HG03108 (cell line): Measurements from ENCODE around the gene CLIC4.
"Not testable (repeated sequence)": the region's sequence is repeated elsewhere in the genome, so short reads cannot be mapped to it uniquely, and the experiment has no call there.

Source experiments
- ATAC-seq: cut with Tn5 transposase; IDR thresholded peaks from one replicate; pipeline ENCODE4 v1.9.1; 2021; ENCODE audit warnings: moderate library complexity; ENCODE audit not compliant: unreplicated experiment

The CLIC4 gene

GRCh38 chr1:24872061-24872850 is 127.0 kb downstream of the CLIC4 start:
- ATAC-seq, result no peak

GRCh38 chr1:24873148-24873547 is 127.9 kb downstream of the CLIC4 start:
- no peak for ATAC-seq

GRCh38 chr1:24874056-24874455 is 128.8 kb downstream of the CLIC4 start:
- no peak for ATAC-seq

DNA sequence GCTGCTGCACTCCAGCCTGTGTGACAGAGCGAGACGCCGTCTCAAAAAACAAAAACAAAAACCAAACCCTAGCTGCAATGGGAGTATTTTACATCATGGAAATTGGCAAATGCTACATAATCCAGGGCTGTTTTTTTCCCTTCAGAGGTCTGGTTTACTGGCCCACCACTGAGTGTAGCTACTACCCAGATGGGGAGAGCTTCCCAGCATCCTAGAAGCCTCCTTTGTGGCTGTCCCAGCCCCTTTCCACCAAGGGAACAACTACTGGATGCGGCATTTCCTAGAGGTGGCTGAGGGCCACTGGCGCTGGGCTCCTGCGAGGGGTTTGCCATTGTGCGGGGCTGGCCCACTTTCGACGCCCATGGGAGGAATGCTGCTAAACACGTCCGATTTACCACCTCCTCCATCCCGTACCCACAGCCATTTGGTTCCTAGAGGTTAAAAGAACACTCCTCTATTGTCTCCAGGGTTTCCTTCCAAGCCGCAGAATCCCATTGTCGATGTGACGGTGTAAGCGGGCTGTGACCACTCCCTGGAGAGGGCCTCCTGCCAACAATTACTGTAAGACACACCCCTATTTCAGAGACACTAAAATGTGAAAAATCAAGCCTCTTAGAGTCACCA is 129.5 kb downstream of the CLIC4 start:
- no peak for ATAC-seq

DNA sequence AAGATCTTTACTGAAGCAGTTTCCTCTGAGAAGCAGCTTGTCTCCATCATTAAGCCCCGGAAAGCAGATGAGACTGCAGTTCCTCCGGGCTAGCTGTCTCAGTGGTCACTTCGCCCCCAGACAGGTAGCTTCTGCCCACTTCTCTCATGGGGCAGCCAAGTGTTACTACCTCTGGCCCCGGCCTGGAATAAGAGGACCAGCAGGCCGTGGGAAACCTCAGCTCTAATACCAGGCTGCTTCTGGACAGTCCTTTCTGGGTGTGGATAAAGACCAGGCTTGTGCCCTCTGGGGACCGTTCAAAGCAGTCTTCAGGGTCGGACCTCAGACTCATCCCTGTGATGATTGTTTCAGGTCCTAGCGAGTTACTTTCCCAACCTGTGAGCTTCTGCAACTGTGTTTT is 130.0 kb downstream of the CLIC4 start:
- no peak for ATAC-seq

DNA sequence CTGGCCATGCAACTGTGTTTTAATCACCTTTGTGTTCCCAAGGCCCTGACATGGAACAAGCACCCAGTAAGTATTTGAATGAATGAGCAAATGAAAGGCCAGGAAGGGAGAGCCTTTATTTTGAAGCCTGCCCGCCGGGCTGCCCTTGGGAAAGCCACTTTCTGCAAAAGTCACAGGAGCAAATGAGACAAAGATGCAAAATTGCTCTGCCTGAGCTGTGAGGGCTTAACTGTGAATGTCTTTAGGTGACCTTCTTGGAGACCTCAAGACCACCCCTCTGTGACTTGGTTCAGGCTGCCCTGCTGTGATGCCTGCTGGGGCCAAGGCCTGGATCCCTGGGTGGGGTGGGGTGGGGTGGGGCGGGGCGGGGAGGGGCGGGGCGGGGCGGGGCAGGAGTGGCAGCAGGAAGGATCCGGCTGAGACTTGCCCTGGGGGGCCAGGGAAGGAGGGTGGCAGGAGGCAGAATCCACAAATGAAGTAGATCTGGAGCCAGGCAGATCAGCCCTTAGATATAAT is 130.8 kb downstream of the CLIC4 start:
- ATAC-seq, result no peak

GRCh38 chr1:24878045-24878444 is 132.8 kb downstream of the CLIC4 start:
- ATAC-seq, result no peak

DNA sequence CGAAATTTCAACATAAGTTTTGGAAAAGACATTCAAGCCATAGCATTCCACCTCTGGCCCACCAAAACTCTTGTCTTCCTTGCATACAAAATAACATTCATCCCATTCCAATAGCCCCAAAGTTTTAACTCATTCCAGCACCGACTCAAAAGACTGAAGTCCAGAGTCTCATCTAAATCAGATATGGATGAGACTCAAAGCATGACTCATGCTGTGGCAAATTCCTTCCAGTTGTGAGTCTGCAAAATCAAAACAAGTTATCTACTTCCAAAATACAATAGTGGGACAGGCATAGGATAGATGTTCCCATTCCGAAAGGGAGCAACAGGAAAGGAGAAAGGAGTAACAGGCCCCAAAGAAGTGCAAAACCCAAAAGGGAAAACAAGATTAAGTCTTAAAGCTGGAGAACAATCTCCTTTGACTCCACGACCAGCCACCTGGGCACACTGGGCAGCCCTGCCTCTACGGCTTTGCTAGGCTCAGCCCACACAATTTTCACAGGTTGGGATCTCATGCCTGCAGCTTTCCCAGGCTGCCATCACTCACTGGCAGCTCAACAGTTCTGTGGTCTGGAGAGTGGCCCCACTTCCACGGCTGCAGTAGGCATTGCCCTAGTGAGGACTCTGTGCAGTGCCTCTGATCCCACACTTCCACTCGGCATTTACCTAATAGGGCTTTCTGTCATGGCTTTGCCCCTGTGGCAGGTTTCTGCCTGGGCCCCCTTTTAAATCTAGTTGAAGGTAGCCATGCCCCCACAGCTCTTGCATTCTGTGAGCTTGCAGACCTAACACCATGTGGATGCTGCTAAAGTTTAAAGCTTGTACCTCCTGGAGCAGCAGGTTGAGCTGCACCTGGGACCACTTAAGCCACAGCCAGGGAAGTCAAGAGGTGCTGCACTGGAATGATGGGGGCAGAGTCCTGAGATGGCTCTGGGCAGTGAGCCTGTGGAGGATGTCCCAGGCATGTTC is 133.8 kb downstream of the CLIC4 start:
- ATAC-seq, result no peak

DNA sequence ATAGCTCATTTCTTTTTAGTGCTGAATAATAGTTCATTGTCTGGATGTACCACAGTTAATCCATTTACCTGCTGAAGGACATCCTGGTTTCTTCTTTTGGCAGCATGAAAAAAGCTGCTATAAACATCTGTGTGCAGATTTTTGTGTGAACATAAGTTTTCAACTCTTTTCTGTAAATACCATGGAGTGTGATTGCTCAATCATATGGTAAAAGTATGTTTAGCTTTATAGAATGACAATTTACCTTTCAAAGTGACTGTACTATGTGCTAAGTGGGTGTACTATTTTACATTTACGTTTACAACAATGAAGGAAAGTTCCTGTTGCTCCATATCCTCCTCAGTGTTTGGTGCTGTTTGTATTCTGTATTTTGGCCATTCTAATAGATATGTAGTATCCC is 135.8 kb downstream of the CLIC4 start:
- no peak for ATAC-seq

GRCh38 chr1:24884751-24885150 is 139.5 kb downstream of the CLIC4 start:
- ATAC-seq, result no peak

DNA sequence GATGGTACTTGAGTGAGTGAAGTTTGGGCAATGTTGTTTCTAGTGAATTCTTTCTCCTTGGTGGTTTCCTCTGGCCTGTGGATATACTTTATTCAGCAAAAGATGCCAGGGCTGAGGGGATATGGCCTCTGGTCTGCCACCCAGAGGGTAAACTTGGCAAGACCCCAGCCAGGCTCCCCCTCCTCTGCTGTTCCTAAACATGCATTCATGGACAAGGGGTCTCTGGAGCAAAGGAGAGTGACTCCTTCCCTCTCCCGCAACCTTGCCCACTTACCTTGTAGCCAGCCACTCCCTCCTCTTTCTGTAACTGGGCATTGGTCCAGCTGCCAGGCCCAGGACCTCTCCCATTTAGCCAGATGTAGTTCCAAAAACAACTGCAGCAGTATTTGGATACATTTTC is 141.0 kb downstream of the CLIC4 start:
- ATAC-seq, result no peak

DNA sequence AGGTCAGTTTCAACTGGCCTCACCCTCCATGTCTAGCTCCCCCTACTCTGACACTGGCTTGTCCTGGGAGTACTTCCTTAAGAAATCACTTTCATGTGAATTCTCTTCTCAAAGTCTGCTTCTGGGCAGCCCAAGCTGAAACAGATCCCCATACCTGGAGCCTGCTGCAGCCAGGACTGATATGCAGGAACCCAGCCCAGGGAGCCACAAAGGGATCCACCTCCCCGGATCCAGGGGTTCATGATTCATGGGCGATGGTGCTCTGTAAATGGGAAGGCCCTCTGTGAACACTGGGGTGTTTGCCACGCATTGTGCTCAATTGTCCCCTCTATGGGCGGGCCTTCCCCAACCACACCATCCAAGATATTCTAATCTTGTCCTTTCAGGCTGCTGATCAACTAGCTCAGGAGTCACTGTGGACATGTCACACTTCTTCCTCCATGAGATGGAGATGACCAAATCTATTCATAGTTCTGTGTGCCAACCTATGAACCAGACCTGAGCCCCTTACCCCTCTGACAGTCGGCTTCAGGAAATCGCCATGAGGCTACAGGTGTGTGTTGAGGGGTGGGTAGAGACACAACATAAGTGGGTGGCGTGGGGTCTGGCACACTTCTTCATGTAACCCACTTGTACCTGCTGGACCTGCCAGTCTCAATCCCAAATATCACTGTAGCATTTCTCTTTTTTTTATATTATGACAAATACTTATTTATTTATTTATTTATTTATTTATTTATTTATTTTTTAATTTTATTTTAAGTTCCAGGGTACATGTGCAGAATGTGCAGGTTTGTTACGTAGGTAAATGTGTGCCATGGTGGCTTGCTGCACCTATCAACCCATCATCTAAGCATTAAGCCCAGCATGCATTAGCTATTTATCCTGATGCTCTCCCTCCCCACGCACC is 143.1 kb downstream of the CLIC4 start:
- no peak for ATAC-seq

- ATAC-seq, result no peak
Observed at GRCh38 chr1:24888971-24889676, 143.9 kb downstream of the CLIC4 start.

GRCh38 chr1:24890887-24891286 is 145.6 kb downstream of the CLIC4 start:
- no peak for ATAC-seq

GRCh38 chr1:24891367-24891766 is 146.1 kb downstream of the CLIC4 start:
- not testable (repeated sequence) for ATAC-seq

DNA sequence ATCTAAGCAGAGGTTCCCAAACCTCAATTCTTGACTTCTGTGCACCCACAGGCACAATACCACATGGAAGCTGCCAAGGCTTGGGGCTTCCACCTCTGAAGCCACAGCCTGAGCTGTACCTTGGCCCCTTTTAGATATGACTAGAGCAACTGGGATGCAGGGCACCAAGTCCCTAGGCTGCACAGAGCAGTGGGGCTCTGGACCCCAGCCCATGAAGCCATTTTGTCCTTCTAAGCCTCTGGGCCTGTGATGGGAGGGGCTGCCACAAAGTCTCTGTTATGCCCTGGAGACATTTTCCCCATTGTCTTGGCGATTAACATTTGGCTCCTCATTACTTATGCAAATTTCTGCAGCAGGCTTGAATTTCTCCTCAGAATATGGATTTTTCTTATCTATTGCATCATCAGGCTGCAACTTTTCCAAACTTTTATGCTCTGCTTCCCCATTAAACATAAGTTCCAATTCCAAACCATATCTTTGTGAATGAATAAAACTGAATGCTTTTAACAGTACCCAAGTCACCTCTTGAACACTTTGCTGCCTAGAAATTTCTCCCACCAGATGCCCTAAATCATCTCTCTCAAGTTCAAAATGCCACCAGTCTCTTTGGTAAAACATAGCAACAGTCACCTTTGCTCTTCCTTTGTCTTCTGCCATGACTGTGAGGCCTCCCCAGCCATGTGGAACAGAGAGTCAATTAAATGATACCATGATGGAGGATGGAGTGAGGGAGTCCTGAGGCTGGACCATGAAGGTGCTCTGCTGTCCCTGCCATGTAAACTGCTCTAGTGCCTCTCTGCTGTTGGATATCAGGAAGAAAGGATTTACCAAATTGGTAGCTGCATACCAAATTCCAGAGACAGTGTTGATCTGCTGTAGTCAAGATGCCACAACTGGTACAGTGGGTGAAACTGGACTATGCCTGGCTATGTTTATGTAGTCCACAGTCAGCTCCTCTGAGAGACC is 147.2 kb downstream of the CLIC4 start:
- no peak for ATAC-seq

DNA sequence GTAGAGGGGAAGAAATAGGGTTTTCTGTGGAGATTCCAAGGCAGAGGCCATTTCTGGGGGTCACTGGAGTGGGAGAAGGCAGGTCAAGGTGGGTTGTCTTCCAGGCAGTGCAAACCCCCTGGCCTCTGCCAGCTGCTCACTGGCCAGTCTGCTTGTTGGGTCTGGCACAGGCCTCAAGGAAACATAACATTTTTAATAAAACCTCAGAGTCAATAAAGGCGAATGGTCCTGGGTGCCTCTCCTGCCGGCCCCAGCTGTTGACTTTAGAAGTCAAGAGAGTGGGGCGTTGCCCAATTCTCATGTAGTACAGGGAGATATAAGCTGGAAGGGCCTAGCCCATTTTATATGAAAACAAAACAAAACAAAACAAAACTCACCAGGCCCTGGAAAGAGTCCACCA is 148.2 kb downstream of the CLIC4 start:
- ATAC-seq, result no peak
